ENCODE data around the gene FOXD2.

Gene FOXD2

DNA sequence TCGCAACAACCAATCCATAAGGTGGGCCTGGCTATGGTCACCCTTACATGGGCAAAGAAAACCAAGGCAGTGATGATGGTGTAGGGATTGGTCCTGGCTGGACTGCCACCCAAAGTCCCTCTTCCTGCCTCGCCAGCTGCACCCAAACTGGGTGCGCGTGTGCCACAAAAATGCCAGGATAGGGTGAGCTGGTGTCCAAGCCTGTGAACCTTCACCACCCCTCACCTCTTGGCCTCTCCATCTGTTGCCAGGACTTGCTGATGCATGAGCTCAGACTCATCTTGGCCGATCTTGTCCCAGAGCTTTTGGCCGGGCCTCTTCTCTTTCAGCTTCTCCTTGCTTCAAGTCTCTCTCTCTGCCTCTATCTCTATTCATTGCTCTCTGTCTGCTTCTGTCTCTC is 41.8 kb downstream of the FOXD2 start:
- in situ Hi-C loops (cut with MboI; ENCODE audit: low sequenced_read_pairs, unreplicated experiment) = no loop called here
- TF ChIP-seq, protein P1, sequence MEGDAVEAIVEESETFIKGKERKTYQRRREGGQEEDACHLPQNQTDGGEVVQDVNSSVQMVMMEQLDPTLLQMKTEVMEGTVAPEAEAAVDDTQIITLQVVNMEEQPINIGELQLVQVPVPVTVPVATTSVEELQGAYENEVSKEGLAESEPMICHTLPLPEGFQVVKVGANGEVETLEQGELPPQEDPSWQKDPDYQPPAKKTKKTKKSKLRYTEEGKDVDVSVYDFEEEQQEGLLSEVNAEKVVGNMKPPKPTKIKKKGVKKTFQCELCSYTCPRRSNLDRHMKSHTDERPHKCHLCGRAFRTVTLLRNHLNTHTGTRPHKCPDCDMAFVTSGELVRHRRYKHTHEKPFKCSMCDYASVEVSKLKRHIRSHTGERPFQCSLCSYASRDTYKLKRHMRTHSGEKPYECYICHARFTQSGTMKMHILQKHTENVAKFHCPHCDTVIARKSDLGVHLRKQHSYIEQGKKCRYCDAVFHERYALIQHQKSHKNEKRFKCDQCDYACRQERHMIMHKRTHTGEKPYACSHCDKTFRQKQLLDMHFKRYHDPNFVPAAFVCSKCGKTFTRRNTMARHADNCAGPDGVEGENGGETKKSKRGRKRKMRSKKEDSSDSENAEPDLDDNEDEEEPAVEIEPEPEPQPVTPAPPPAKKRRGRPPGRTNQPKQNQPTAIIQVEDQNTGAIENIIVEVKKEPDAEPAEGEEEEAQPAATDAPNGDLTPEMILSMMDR (IDR thresholded peaks at IDR 0.05; ENCODE audit: borderline replicate concordance, control extremely low read depth, extremely low read depth, insufficient read depth, missing control alignments) = no peak
- no peak for DNase-seq (ENCODE audit: low spot score)

DNA sequence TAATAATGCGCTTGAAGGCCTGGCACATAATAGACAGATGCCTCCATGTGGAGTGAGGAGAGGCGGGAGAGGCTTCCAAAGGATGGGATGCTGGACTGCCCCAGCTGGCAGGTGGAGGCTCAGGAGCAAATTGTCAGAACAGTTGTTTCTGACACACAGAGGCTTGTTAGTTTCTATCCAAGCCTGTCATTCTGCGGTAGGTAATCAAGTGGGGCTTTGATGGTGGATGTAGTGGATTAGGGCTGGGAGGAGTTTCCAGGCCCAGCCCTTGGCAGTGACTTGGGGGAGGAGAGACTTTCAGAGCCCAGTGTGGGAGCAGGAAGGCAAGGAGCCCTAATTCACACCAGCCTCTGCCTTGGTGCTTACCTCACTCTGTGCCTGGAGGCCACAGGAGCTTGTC is 44.1 kb downstream of the FOXD2 start:
- TF ChIP-seq, protein P1 (IDR thresholded peaks at IDR 0.05; ENCODE audit: borderline replicate concordance, control extremely low read depth, extremely low read depth, insufficient read depth, missing control alignments) = no peak
- DNase-seq (ENCODE audit: low spot score) = no peak
- in situ Hi-C loops (cut with MboI; ENCODE audit: low sequenced_read_pairs, unreplicated experiment) = no loop called here

DNA sequence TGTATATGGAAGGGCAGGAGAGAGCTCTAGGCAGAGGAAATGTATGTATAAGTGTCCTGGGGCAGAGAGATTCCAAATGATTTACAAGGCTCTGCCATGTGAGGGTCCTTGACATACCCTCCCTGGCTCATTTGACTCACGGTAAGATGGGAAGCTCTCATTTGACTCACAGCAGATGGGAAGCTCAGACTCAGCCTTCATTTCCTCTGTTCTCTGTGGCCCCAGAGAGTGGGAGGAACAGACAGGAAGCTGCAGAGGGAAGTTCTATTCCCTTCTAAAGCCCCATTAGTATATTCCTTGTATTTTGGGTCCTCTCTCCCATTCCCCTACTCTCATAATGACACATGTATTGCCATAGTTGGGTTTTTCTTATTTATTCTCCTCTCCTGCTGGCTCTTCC is 44.9 kb downstream of the FOXD2 start:
- TF ChIP-seq, protein P1 (IDR thresholded peaks at IDR 0.05; ENCODE audit: borderline replicate concordance, control extremely low read depth, extremely low read depth, insufficient read depth, missing control alignments) = no peak

DNA sequence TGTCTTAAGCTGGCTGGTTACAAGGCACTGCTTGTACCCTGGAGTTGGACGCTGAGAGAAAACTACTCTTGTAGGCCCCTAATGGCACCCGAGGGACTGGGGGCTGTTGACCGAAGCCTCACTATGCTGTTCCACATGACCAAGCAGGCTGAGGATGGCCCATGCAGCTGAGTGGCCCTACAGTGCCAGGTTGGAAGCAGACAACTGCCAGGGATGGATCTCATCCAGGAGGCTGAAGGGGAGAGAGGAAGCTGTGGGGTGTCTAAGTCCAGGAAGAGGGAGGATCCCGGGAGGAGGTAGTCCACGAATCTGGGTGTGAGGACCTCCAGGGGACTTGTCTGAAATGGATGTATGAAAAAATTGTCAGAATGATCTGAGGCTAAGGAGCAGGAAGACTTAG is 45.8 kb downstream of the FOXD2 start:
- TF ChIP-seq, protein P1 (IDR thresholded peaks at IDR 0.05; ENCODE audit: borderline replicate concordance, control extremely low read depth, extremely low read depth, insufficient read depth, missing control alignments) = no peak
- in situ Hi-C loops (cut with MboI; ENCODE audit: low sequenced_read_pairs, unreplicated experiment) = no loop called here
- no peak for DNase-seq (ENCODE audit: low spot score)

More for the DNA sequence above, 44.9 kb downstream of the FOXD2 start:
- in situ Hi-C loops (cut with MboI; ENCODE audit: low sequenced_read_pairs, unreplicated experiment) = no loop called here
- no peak for DNase-seq (ENCODE audit: low spot score)

DNA sequence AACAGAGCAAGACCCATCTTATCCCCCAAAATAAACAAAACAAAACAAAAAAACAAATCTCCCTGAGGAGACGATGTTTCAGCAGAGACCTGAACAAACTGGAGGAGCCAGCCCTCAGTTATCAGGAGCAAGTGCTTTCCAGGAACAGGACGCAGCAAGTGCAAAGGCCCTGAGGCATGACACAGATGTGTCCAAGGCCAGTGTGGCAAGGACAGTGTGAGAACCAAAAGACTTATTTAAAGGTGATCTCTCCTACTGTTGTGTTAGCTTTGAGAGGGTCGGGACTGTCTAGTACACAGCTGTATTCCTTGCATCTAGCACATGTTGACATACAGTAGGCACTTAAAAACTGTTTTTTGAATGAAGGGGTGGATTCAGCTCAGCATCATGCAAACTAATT is 48.0 kb downstream of the FOXD2 start:
- TF ChIP-seq, protein P1 (IDR thresholded peaks at IDR 0.05; ENCODE audit: borderline replicate concordance, control extremely low read depth, extremely low read depth, insufficient read depth, missing control alignments) = no peak
- in situ Hi-C loops (cut with MboI; ENCODE audit: low sequenced_read_pairs, unreplicated experiment) = no loop called here
- DNase-seq (ENCODE audit: low spot score) = no peak

DNA sequence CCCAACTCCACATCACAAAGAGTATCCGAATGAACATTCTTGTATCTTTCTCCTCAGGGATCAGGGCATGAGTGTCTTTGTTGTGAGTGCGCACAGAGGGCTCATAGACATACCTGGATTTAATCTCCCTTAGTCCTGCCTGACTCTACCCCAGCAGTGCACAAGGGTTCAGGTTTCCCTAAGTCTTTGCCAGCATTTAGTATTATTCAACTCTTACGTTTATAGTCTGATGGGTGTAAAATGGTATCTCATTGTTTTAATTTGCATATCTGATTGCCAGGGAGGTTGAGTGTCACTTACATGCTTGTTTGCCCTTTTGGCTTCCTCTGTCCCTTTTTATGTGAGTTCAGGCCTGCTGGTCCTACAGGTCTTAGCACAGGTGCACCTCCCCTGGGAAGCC is 49.5 kb downstream of the FOXD2 start:
- in situ Hi-C loops (cut with MboI; ENCODE audit: low sequenced_read_pairs, unreplicated experiment) = no loop called here
- no peak for DNase-seq (ENCODE audit: low spot score)
- TF ChIP-seq, protein P1 (IDR thresholded peaks at IDR 0.05; ENCODE audit: borderline replicate concordance, control extremely low read depth, extremely low read depth, insufficient read depth, missing control alignments) = no peak

All from GM13976 (cell line).